HEK293T (cell line): ENCODE data around the gene SCUBE3.

Source experiments
- ARNT ChIP-seq: fragments of 450-650 bp; IDR thresholded peaks from 2 replicates; pipeline ENCODE4 v1.6.1; 2017; ENCODE audit warnings: mild to moderate bottlenecking
- BHLHE40 ChIP-seq: fragments of 450-650 bp; IDR thresholded peaks from 2 replicates; pipeline ENCODE4 v1.6.1; 2016; ENCODE audit warnings: mild to moderate bottlenecking, moderate library complexity, borderline replicate concordance
- ELF4 ChIP-seq: fragments of 450-650 bp; IDR thresholded peaks from 2 replicates; pipeline ENCODE4 v1.6.1; 2017; ENCODE audit warnings: antibody characterized with exemption
- FOXA1 ChIP-seq: fragments of 450-650 bp; IDR thresholded peaks from 2 replicates; pipeline ENCODE4 v1.6.1; 2016; ENCODE audit warnings: mild to moderate bottlenecking
- FOXK2 ChIP-seq: fragments of 450-650 bp; IDR thresholded peaks from 2 replicates; pipeline ENCODE4 v1.6.1; 2016; ENCODE audit warnings: mild to moderate bottlenecking
- FOXM1 ChIP-seq: fragments of 450-650 bp; IDR thresholded peaks from 2 replicates; pipeline ENCODE4 v1.6.1; 2017; ENCODE audit warnings: mild to moderate bottlenecking, borderline replicate concordance
- LEF1 ChIP-seq: fragments of 450-650 bp; IDR thresholded peaks from 2 replicates; pipeline ENCODE4 v1.6.1; 2017; ENCODE audit warnings: mild to moderate bottlenecking, borderline replicate concordance
- NFRKB ChIP-seq: fragments of 450-650 bp; IDR thresholded peaks from 2 replicates; pipeline ENCODE4 v1.6.1; 2016; ENCODE audit warnings: mild to moderate bottlenecking, moderate library complexity
- PKNOX1 ChIP-seq: fragments of 450-650 bp; IDR thresholded peaks from 2 replicates; pipeline ENCODE4 v1.6.1; 2016
- SUZ12 ChIP-seq: fragments of 450-650 bp; IDR thresholded peaks from 2 replicates; pipeline ENCODE4 v1.6.1; 2016; ENCODE audit warnings: mild to moderate bottlenecking
- TARDBP ChIP-seq: fragments of 450-650 bp; IDR thresholded peaks from 2 replicates; pipeline ENCODE4 v1.6.1; 2016

GRCh38 chr6:35170166-35170565 lies 43.6 kb upstream of the SCUBE3 start:
- TF ChIP-seq SUZ12 = no peak
- TF ChIP-seq TARDBP = no peak
- TF ChIP-seq NFRKB = no peak
- TF ChIP-seq FOXM1 = no peak
- no peak for TF ChIP-seq FOXK2
- no peak for TF ChIP-seq ELF4
- no peak for TF ChIP-seq ARNT
- no peak for TF ChIP-seq PKNOX1
- TF ChIP-seq BHLHE40 = no peak
- TF ChIP-seq FOXA1 = no peak
- TF ChIP-seq LEF1 = no peak
